A549 treated with CpdA at 1 μM for 4 hours (cell line): ENCODE results near the gene NDUFB4. TPM values are rescaled to one million over a fixed set of nuclear protein-coding genes. Genes with fewer than 3 reads are reported as not detected.

ENCODE experiments used
- total RNA-seq: library from RNA; stranded (reverse); fragments of 200-300 nt; extraction: Qiagen RNA extraction; gene quantifications from 5 replicates; pipeline ENCODE4 v1.2.3, GENCODE V29; 2022; ENCODE audit warnings: low read depth

NDUFB4 gene
- 210 to 303 TPM (median 231 TPM) in 5 replicates for total RNA-seq

DNA sequence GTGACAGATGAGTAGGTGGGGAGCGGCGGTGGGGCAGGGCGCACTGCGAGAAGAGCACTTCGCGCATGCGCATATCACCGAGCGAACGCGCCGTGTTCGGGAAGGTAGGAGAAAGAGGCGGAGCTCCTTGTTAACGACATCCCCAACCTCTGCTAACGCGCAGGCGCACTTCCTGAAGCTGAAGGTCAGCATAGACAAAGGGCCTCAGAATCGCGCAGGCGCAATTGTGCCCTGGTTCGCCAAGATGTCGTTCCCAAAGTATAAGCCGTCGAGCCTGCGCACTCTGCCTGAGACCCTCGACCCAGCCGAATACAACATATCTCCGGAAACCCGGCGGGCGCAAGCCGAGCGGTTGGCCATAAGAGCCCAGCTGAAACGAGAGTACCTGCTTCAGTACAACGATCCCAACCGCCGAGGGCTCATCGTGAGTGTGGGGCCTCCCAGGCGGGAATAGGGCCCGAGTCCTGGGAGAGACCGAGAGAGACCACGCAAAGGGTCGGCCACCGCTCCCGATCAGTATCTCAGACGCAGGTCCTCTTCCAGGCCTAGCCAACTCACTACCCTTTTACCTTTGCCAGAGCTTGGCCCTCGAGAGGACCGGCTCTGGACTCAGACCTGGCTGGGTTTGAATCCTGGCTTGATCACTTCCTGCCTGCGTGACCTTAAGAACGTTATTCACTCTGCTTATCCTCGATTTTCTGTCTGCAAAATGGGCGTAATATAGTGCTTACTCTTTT, at the start of gene NDUFB4:
NDUFB4 (plus strand) TSS at position 221 of the 737 bp plus-strand sequence; CDS start at position 245, 24 bp downstream.

Other genes with a start within 250 kb of the NDUFB4 start
- gene LRRC58, start 247.0 kb upstream of the NDUFB4 start, total RNA-seq = 13.2 to 17.0 TPM (median 15.5 TPM) in 5 replicates
- 56.5 to 90.5 TPM (median 70.8 TPM) in 5 replicates for gene FSTL1, start 145.3 kb upstream of the NDUFB4 start, total RNA-seq
- 12.7 to 18.2 TPM (median 15.7 TPM) in 5 replicates for gene HGD, start 85.9 kb downstream of the NDUFB4 start, total RNA-seq
- gene RABL3, start 146.2 kb downstream of the NDUFB4 start, total RNA-seq = 15.5 to 22.8 TPM (median 18.2 TPM) in 5 replicates
- 10.1 to 21.3 TPM (median 13.7 TPM) in 5 replicates for gene GTF2E1, start 146.4 kb downstream of the NDUFB4 start, total RNA-seq